HepG2 (cell line): Measurements from ENCODE around the gene SLC4A2. TPM values are rescaled to one million over a fixed set of nuclear protein-coding genes. Genes with fewer than 3 reads are reported as not detected.

ENCODE experiments used
- BATF2 ChIP-seq: sonication (generic); formaldehyde crosslinking; IDR thresholded peaks from 2 replicates; pipeline ENCODE4 v1.8.0; 2022; ENCODE audit warnings: mild to moderate bottlenecking, missing genetic modification reagents, moderate library complexity
- CCAR2 ChIP-seq: fragments of 200-400 bp; formaldehyde crosslinking; optimal IDR thresholded peaks from 2 replicates; pipeline ENCODE3; 2018; ENCODE audit warnings: low read depth, mild to moderate bottlenecking, low read length, moderate library complexity
- CCDC6 ChIP-seq: sonication (generic); formaldehyde crosslinking; IDR thresholded peaks from 2 replicates; pipeline ENCODE4 v1.8.1; 2022; ENCODE audit warnings: mild to moderate bottlenecking, missing genetic modification reagents, moderate library complexity
- CEBPG ChIP-seq: IDR thresholded peaks from 2 replicates; pipeline ENCODE4 v1.6.1; 2016
- JUND ChIP-seq: sonication (generic); formaldehyde crosslinking; IDR thresholded peaks from 2 replicates; pipeline ENCODE4 v1.8.0; 2022; ENCODE audit warnings: mild to moderate bottlenecking, missing genetic modification reagents
- MIER3 ChIP-seq: IDR thresholded peaks from 2 replicates; pipeline ENCODE4 v1.6.1; 2016; ENCODE audit warnings: missing compliant biosample characterization, borderline replicate concordance
- MZF1 ChIP-seq: sonication (generic); formaldehyde crosslinking; IDR thresholded peaks from 2 replicates; pipeline ENCODE4 v1.8.1; 2023; ENCODE audit warnings: mild to moderate bottlenecking, missing genetic modification reagents, borderline replicate concordance
- NCOA1 ChIP-seq: sonication (generic); formaldehyde crosslinking; IDR thresholded peaks from 2 replicates; pipeline ENCODE4 v1.9.0; 2021; ENCODE audit warnings: missing genetic modification reagents
- NR1H2 ChIP-seq: sonication (generic); formaldehyde crosslinking; IDR thresholded peaks from 2 replicates; pipeline ENCODE4 v1.8.1; 2022; ENCODE audit warnings: low read depth, missing genetic modification reagents, borderline replicate concordance
- SCMH1 ChIP-seq: sonication (generic); formaldehyde crosslinking; IDR thresholded peaks from 2 replicates; pipeline ENCODE4 v1.9.0; 2021; ENCODE audit warnings: missing genetic modification reagents, mild to moderate bottlenecking, borderline replicate concordance
- UBTF ChIP-seq: sonication (generic); formaldehyde crosslinking; IDR thresholded peaks from 2 replicates; pipeline ENCODE4 v1.4.0; 2020; ENCODE audit warnings: mild to moderate bottlenecking, missing genetic modification reagents
- ZBTB3 ChIP-seq: sonication (generic); formaldehyde crosslinking; IDR thresholded peaks from 2 replicates; pipeline ENCODE4 v1.4.0; 2020; ENCODE audit warnings: low read depth, mild to moderate bottlenecking, moderate library complexity, missing genetic modification reagents, borderline replicate concordance
- ZFYVE20 ChIP-seq: sonication (generic); formaldehyde crosslinking; IDR thresholded peaks from 2 replicates; pipeline ENCODE4 v1.8.0; 2023; ENCODE audit warnings: low read depth, mild to moderate bottlenecking, moderate library complexity, missing genetic modification reagents, borderline replicate concordance
- ZNF143 ChIP-seq: sonication (generic); formaldehyde crosslinking; IDR thresholded peaks from 2 replicates; pipeline ENCODE4 v1.4.0; 2020; ENCODE audit warnings: missing genetic modification reagents
- ZNF335 ChIP-seq: sonication (generic); formaldehyde crosslinking; IDR thresholded peaks from 2 replicates; pipeline ENCODE4 v1.4.0; 2020; ENCODE audit warnings: missing genetic modification reagents
- ZNF44 ChIP-seq: sonication (generic); formaldehyde crosslinking; IDR thresholded peaks from 2 replicates; pipeline ENCODE4 v1.5.1; 2020; ENCODE audit warnings: mild to moderate bottlenecking, missing genetic modification reagents
- ZNF513 ChIP-seq: sonication (generic); formaldehyde crosslinking; conservative IDR thresholded peaks from 2 replicates; pipeline ENCODE4 v1.5.0; 2020; ENCODE audit warnings: missing genetic modification reagents
- ZNF546 ChIP-seq: sonication (generic); formaldehyde crosslinking; conservative IDR thresholded peaks from 2 replicates; pipeline ENCODE4 v1.8.1; 2023; ENCODE audit warnings: mild to moderate bottlenecking, missing genetic modification reagents
- ZNF607 ChIP-seq: sonication (generic); formaldehyde crosslinking; IDR thresholded peaks from 2 replicates; pipeline ENCODE4 v1.5.1; 2020; ENCODE audit warnings: missing genetic modification reagents, mild to moderate bottlenecking, borderline replicate concordance
- ZNF7 ChIP-seq: IDR thresholded peaks from 2 replicates; pipeline ENCODE4 v1.6.1; 2016; ENCODE audit warnings: missing biosample characterization, missing genetic modification reagents
- ZNF841 ChIP-seq: sonication (generic); formaldehyde crosslinking; IDR thresholded peaks from 2 replicates; pipeline ENCODE4 v1.8.1; 2023; ENCODE audit warnings: missing genetic modification reagents, borderline replicate concordance
- ZNF891 ChIP-seq: sonication (generic); formaldehyde crosslinking; IDR thresholded peaks from 2 replicates; pipeline ENCODE4 v1.5.0; 2020; ENCODE audit warnings: mild to moderate bottlenecking, missing genetic modification reagents
- polyA plus RNA-seq, 8 experiments: library from polyadenylated mRNA; depleted of rRNA in 3 of 8; stranded (reverse) in 7 of 8; unstranded in 1 of 8; fragments of >200 nt; fragmentation: Illumina TruSeq in 4 of 8; extraction: Trizol in 4 of 8; gene quantifications; 2 replicates each; pipeline versions ENCODE4 v1.2.1 to v1.2.3, GENCODE V29; 2011 to 2016; ENCODE audit warnings: low read depth in 4 of 8, missing spikeins in 1 of 8, mixed read lengths in 1 of 8; ENCODE audit not compliant: insufficient read depth in 1 of 8
- total RNA-seq, 5 experiments: library from RNA; depleted of rRNA; stranded (reverse); fragments of >200 nt; fragmentation: Illumina TruSeq; extraction: Trizol; gene quantifications; 2 replicates each; pipeline ENCODE4 v1.2.3, GENCODE V29; 2016; ENCODE audit warnings: low read depth in 1 of 5
- TF ChIP-seq, protein P1 (sequence below): IDR thresholded peaks from 2 replicates; pipeline ENCODE4 v1.6.1; 2016; ENCODE audit warnings: low read depth, borderline replicate concordance
- TF ChIP-seq, protein P2 (sequence below): sonication (generic); formaldehyde crosslinking; IDR thresholded peaks from 2 replicates; pipeline ENCODE4 v1.4.0; 2020; ENCODE audit warnings: mild to moderate bottlenecking, missing genetic modification reagents
- TF ChIP-seq, protein P3 (sequence below): sonication (generic); formaldehyde crosslinking; IDR thresholded peaks from 2 replicates; pipeline ENCODE4 v1.5.0; 2020; ENCODE audit warnings: mild to moderate bottlenecking, missing genetic modification reagents

Gene SLC4A2
- total and polyA plus RNA-seq, 2 of the 13 experiments (the other 11 are each of a cell fraction or from before 2014, with no cell fraction given), result 51.9 to 73.4 TPM

- TF ChIP-seq ZNF546 (no peak), CCDC6 (CRISPR knock-in tag) (no peak), ZNF891 (no peak; the same call in 1 of the 2 replicates), SCMH1 (no peak), JUND (CRISPR knock-in tag) (no peak), ZNF7 (CRISPR knock-in tag) (no peak), UBTF (CRISPR knock-in tag) (peak; percentile 38; the same call in 1 of the 2 replicates), MIER3 (CRISPR knock-in tag) (0 out of 2 replicates have a peak, but pooled peaks have one; percentile 26), ZNF513 (no peak), BATF2 (CRISPR knock-in tag) (no peak), ZBTB3 (CRISPR knock-in tag) (no peak), MZF1 (no peak), ZNF607 (CRISPR knock-in tag) (0 out of 2 replicates have a peak, but pooled peaks have one; percentile 38), ZNF335 (CRISPR knock-in tag) (no peak), CCAR2 (no peak), ZFYVE20 (0 out of 2 replicates have a peak, but pooled peaks have one; percentile 7), ZNF841 (CRISPR knock-in tag) (no peak), ZNF44 (CRISPR knock-in tag) (no peak), NR1H2 (no peak), NCOA1 (CRISPR knock-in tag) (no peak), CEBPG (CRISPR knock-in tag) (no peak), ZNF143 (no peak)
- TF ChIP-seq, protein P1, sequence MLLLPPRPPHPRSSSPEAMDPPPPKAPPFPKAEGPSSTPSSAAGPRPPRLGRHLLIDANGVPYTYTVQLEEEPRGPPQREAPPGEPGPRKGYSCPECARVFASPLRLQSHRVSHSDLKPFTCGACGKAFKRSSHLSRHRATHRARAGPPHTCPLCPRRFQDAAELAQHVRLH (CRISPR knock-in tag), result no peak
- TF ChIP-seq, protein P2, sequence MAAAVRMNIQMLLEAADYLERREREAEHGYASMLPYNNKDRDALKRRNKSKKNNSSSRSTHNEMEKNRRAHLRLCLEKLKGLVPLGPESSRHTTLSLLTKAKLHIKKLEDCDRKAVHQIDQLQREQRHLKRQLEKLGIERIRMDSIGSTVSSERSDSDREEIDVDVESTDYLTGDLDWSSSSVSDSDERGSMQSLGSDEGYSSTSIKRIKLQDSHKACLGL (CRISPR knock-in tag), result no peak; the same call in 1 of the 2 replicates
- TF ChIP-seq, protein P3, sequence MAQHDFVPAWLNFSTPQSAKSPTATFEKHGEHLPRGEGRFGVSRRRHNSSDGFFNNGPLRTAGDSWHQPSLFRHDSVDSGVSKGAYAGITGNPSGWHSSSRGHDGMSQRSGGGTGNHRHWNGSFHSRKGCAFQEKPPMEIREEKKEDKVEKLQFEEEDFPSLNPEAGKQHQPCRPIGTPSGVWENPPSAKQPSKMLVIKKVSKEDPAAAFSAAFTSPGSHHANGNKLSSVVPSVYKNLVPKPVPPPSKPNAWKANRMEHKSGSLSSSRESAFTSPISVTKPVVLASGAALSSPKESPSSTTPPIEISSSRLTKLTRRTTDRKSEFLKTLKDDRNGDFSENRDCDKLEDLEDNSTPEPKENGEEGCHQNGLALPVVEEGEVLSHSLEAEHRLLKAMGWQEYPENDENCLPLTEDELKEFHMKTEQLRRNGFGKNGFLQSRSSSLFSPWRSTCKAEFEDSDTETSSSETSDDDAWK (CRISPR knock-in tag), result no peak
Measured at GRCh38 chr7:151017953-151018420, 41.4 kb upstream of the SLC4A2 start (continued).
